ENCODE measurements around the gene DUT. TPM values are rescaled to one million over a fixed set of nuclear protein-coding genes. Genes with fewer than 3 reads are reported as not detected.

Gene DUT
- total and polyA plus RNA-seq, 9 of the 15 experiments (the other 6 are each of a cell fraction or from before 2014, with no cell fraction given), result 13.9 to 235 (median 94.9) TPM

DNA sequence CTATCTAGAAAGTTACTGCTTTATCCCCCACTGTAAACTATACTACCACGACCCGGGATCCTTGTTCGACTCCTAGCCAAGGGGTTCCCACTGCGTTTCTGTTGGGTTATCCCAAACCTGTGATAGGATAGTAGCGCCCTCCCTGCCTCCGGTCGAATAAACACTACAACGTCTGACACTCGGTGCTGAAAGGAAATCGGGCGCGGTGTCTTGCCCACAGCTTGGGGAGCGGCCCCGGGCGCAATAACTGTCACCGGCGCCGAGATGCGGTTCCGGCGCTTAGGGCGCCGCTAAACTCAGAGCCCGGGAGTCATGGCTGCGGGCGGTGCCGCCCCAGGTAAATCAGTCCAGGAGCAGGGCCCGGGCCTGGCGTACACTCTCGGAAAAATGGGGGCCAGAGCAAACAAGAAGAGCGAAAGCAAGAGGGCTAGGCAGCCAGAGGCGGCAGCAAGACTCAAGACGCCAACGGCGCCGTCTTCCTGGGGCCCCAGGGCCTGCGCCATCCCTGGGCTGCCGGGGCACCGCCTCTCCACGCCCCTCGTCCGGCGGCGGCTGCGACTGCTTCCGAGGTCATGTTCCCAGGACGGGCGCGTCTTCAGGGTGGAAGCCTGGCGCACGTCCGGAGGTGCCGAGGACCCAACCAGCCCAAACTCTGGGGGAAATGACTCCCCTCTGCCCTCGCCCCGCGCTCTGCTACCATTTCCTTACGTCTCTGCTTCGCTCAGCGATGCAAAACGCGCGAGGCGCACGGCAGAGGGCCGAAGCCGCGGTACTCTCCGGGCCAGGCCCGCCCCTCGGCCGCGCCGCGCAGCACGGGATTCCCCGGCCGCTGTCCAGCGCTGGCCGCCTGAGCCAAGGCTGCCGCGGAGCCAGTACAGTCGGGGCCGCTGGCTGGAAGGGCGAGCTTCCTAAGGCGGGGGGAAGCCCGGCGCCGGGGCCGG is at the start of gene DUT (continued):
- TF ChIP-seq, protein P1, sequence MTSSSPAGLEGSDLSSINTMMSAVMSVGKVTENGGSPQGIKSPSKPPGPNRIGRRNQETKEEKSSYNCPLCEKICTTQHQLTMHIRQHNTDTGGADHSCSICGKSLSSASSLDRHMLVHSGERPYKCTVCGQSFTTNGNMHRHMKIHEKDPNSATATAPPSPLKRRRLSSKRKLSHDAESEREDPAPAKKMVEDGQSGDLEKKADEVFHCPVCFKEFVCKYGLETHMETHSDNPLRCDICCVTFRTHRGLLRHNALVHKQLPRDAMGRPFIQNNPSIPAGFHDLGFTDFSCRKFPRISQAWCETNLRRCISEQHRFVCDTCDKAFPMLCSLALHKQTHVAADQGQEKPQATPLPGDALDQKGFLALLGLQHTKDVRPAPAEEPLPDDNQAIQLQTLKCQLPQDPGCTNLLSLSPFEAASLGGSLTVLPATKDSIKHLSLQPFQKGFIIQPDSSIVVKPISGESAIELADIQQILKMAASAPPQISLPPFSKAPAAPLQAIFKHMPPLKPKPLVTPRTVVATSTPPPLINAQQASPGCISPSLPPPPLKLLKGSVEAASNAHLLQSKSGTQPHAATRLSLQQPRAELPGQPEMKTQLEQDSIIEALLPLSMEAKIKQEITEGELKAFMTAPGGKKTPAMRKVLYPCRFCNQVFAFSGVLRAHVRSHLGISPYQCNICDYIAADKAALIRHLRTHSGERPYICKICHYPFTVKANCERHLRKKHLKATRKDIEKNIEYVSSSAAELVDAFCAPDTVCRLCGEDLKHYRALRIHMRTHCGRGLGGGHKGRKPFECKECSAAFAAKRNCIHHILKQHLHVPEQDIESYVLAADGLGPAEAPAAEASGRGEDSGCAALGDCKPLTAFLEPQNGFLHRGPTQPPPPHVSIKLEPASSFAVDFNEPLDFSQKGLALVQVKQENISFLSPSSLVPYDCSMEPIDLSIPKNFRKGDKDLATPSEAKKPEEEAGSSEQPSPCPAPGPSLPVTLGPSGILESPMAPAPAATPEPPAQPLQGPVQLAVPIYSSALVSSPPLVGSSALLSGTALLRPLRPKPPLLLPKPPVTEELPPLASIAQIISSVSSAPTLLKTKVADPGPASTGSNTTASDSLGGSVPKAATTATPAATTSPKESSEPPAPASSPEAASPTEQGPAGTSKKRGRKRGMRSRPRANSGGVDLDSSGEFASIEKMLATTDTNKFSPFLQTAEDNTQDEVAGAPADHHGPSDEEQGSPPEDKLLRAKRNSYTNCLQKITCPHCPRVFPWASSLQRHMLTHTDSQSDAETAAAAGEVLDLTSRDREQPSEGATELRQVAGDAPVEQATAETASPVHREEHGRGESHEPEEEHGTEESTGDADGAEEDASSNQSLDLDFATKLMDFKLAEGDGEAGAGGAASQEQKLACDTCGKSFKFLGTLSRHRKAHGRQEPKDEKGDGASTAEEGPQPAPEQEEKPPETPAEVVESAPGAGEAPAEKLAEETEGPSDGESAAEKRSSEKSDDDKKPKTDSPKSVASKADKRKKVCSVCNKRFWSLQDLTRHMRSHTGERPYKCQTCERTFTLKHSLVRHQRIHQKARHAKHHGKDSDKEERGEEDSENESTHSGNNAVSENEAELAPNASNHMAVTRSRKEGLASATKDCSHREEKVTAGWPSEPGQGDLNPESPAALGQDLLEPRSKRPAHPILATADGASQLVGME (CRISPR knock-in tag; IDR thresholded peaks at IDR 0.05), result no peak
- TF ChIP-seq ZNF699 (CRISPR knock-in tag; IDR thresholded peaks at IDR 0.05; ENCODE audit: insufficient replicate concordance) (no peak), TGIF2 (CRISPR knock-in tag; IDR thresholded peaks at IDR 0.05) (no peak), PRPF4 (IDR thresholded peaks at IDR 0.05; ENCODE audit: insufficient read depth, low read depth, low read length, poor library complexity, severe bottlenecking) (no peak), KHSRP (IDR thresholded peaks at IDR 0.05) (no peak), ZNF354B (CRISPR knock-in tag; IDR thresholded peaks at IDR 0.05) (no peak), BCOR (IDR thresholded peaks at IDR 0.05) (no peak), HNRNPLL (IDR thresholded peaks at IDR 0.05; ENCODE audit: low read depth, low read length, poor library complexity, severe bottlenecking) (peak; percentile 69), HOXB6 (CRISPR knock-in tag; IDR thresholded peaks at IDR 0.05; ENCODE audit: borderline replicate concordance) (no peak), TBL1XR1 (IDR thresholded peaks at IDR 0.05; ENCODE audit: low read length in 2 of 2) (no peak), ZSCAN32 (CRISPR knock-in tag; IDR thresholded peaks at IDR 0.05) (no peak), BCL6 (CRISPR knock-in tag; IDR thresholded peaks at IDR 0.05) (no peak)
- TF ChIP-seq, protein P2, sequence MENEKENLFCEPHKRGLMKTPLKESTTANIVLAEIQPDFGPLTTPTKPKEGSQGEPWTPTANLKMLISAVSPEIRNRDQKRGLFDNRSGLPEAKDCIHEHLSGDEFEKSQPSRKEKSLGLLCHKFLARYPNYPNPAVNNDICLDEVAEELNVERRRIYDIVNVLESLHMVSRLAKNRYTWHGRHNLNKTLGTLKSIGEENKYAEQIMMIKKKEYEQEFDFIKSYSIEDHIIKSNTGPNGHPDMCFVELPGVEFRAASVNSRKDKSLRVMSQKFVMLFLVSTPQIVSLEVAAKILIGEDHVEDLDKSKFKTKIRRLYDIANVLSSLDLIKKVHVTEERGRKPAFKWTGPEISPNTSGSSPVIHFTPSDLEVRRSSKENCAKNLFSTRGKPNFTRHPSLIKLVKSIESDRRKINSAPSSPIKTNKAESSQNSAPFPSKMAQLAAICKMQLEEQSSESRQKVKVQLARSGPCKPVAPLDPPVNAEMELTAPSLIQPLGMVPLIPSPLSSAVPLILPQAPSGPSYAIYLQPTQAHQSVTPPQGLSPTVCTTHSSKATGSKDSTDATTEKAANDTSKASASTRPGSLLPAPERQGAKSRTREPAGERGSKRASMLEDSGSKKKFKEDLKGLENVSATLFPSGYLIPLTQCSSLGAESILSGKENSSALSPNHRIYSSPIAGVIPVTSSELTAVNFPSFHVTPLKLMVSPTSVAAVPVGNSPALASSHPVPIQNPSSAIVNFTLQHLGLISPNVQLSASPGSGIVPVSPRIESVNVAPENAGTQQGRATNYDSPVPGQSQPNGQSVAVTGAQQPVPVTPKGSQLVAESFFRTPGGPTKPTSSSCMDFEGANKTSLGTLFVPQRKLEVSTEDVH (IDR thresholded peaks at IDR 0.05; ENCODE audit: low read depth, partially characterized antibody), result no peak
- TF ChIP-seq, protein P3, sequence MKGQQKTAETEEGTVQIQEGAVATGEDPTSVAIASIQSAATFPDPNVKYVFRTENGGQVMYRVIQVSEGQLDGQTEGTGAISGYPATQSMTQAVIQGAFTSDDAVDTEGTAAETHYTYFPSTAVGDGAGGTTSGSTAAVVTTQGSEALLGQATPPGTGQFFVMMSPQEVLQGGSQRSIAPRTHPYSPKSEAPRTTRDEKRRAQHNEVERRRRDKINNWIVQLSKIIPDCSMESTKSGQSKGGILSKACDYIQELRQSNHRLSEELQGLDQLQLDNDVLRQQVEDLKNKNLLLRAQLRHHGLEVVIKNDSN (CRISPR knock-in tag; IDR thresholded peaks at IDR 0.05), result no peak
- TF ChIP-seq, protein P4, sequence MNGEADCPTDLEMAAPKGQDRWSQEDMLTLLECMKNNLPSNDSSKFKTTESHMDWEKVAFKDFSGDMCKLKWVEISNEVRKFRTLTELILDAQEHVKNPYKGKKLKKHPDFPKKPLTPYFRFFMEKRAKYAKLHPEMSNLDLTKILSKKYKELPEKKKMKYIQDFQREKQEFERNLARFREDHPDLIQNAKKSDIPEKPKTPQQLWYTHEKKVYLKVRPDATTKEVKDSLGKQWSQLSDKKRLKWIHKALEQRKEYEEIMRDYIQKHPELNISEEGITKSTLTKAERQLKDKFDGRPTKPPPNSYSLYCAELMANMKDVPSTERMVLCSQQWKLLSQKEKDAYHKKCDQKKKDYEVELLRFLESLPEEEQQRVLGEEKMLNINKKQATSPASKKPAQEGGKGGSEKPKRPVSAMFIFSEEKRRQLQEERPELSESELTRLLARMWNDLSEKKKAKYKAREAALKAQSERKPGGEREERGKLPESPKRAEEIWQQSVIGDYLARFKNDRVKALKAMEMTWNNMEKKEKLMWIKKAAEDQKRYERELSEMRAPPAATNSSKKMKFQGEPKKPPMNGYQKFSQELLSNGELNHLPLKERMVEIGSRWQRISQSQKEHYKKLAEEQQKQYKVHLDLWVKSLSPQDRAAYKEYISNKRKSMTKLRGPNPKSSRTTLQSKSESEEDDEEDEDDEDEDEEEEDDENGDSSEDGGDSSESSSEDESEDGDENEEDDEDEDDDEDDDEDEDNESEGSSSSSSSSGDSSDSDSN (IDR thresholded peaks at IDR 0.05; ENCODE audit: borderline replicate concordance in 1 of 2, low read depth in 2 of 2, low read length in 2 of 2), result peak; percentile 68 to 79; a peak in 3 of 4 replicates

Measured in K562 (cell line).